GM21381 (cell line): ENCODE results near the gene FNDC3A.
"Not testable (repeated sequence)": the region's sequence is repeated elsewhere in the genome, so short reads cannot be mapped to it uniquely, and the experiment has no call there.

Experiments
- ATAC-seq: cut with Tn5 transposase; IDR thresholded peaks from one replicate; pipeline ENCODE4 v1.9.1; 2021; ENCODE audit warnings: mild to moderate bottlenecking, moderate library complexity; ENCODE audit not compliant: unreplicated experiment

Gene FNDC3A

GRCh38 chr13:49029570-49029969 is 53.9 kb downstream of the FNDC3A start:
- ATAC-seq = no peak

GRCh38 chr13:49030213-49030612 is 54.5 kb downstream of the FNDC3A start:
- no peak for ATAC-seq

DNA sequence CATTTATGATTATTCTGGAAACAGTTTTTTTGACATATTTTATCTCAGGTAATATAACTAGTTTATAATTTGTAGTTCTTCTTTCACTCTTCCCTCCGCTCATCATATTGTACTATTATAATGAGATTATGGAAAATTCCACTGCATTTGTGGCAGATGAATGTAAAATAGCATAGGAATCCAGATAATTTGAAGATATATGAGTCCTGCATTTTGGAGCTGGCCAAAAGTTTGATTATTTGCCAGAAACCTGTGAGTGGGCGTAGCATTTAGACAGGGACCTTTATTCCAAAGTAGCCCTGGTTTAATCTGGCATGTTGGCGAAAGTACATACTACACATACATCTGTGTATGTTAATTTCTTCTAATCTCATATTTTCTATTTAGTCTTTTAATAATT is 65.2 kb downstream of the FNDC3A start:
- ATAC-seq = no peak

GRCh38 chr13:49042476-49042875 is 66.8 kb downstream of the FNDC3A start:
- no peak for ATAC-seq

DNA sequence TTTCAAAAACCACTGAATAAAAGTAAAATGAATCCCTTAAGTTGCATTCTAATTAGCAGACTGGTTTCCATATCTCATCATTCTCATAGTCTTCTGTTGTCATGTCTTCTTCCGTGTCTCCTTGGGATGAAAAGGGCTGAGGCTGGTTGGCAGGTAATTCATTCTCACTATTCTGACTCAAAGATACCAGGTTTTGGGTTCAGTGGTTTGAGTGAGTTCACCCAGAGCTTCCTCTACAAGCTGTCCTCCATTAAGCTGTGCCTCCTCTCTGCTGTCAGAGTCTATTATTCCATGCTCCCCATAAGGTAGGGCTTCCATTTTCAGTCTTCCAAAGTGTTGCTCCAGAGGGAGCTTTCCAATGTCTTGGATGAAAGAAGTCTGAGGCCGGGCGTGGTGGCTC is 68.3 kb downstream of the FNDC3A start:
- no peak for ATAC-seq

DNA sequence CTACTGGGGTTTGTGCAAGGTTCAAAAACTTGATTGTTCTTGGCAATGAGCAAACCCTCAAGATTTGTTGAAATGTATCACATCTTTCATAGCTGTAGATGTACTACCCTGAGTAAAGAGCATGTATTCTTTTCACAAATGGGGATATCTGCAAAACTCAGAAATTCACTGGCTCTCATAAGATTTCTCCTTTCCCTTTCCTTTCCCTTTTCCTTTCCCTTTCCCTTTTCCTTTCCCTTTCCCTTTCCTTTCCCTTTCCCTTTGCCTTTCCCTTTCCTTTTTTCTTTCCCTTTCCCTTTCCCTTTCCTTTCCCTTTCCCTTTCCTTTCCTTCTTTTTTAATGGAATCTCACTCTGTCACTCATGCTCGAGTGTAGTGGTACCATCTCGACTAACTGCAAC is 69.1 kb downstream of the FNDC3A start:
- no peak for ATAC-seq

- no peak for ATAC-seq
These were observed 70.3 kb downstream of the FNDC3A start for GRCh38 chr13:49046002-49046401.

- ATAC-seq = no peak
These were observed 70.8 kb downstream of the FNDC3A start for GRCh38 chr13:49046519-49046918.

GRCh38 chr13:49052813-49053212 is 77.1 kb downstream of the FNDC3A start:
- no peak for ATAC-seq

GRCh38 chr13:49053215-49053614 is 77.5 kb downstream of the FNDC3A start:
- no peak for ATAC-seq

DNA sequence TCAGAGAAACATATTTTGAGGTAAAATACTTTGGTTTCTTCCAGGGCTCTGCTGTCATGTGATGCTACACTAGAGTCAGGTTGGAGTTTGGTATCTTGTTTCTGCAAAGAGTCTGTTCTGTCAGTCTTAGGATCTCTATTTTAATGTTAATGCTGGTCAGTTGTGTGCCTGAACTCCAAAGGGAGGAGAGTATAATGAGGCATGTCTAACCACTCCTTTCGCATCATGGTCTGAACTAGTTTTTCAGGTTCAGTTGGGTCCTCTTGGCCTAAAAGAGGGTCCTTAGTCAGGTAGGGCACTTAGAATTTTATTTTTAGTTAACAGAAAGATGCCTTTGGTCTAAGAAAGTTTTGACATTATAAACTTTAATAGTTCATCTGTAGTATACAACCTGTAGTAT is 78.2 kb downstream of the FNDC3A start:
- ATAC-seq = no peak

- ATAC-seq = no peak
These were observed 79.3 kb downstream of the FNDC3A start for GRCh38 chr13:49055021-49055420.

DNA sequence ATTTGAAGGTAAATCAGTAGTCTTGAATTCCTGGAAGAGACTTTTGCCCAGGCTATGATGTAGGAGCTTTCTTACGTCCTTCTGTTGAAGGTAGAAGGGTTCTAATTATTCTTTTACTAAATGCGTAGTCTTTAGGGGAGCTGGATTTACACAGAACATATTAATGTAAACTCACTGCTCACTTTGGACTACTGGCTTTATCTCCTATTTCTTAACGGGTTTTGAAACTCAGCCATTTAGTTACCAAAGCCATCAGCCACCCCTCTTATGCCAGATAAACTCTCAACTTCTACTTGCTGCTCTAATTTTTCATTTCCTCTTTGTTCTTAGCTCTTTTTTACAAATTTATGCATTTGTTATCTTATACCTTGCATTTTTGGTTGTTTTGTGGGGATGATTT is 81.5 kb downstream of the FNDC3A start:
- ATAC-seq = no peak

GRCh38 chr13:49058761-49059160 is 83.0 kb downstream of the FNDC3A start:
- ATAC-seq = no peak

- no peak for ATAC-seq
These were observed 85.1 kb downstream of the FNDC3A start for GRCh38 chr13:49060678-49061387.

DNA sequence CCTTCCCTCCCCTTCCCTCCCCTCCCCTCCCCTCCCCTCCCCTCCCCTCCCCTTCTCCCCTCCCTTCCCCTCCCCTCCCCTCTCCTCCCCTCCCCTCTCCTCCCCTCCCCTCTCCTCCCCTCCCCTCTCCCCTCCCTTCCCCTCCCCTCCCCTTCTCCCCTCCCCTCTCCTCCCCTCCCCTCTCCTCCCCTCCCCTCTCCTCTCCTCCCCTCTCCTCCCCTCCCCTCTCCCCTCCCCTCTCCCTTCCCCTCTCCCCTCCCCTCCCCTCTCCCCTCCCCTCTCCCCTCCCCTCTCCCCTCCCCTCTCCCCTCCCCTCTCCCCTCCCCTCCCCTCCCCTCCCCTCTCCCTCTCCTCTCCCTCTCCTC is 85.7 kb downstream of the FNDC3A start:
- not testable (repeated sequence) for ATAC-seq

DNA sequence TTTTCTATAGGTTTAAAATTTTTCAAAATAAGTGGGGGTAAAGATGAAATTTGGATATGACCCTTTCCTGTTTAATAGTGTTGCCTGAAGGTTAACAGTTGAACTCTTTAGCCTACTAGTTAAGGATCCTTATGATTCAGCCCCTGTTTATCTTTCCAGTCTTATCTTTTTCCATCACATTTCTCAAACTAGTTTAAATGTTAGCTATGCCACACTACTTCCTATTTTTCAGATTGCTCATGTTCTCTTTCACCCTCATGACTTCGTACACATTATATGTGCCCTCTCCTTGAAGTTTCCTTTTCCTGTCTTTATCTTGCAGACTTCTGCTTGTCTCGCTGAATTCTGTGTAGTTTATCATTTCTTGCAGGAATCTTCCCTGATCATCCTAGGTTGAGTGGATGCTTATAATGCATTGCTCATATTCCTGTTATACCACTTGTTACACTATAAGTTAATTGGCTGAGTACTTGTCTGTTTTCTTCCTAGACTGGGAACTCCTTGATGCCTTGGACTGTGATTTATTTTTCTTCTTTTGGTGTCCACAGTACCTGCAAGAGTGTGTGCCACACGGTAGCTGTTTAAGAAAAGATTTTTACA is 86.7 kb downstream of the FNDC3A start:
- ATAC-seq = no peak

- no peak for ATAC-seq
These were observed 87.3 kb downstream of the FNDC3A start for GRCh38 chr13:49063011-49063410.

DNA sequence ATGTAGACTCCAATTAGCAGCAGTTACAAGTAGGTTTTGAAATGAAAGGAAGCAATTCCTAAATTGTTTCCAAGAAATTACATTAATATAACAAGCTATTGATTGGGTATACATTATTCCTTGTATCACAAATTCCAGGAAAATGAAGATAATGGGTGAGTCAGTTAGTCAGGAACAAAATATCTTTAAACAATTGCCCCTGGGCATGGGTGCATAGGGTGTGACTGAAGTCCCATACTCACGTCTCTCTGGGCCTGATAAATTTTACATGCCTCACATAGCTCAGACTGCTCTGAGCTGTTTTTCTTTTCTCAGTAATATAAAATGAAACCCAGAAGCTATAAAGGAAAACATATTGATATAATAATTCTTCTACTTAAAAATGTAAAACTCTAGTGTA is 87.8 kb downstream of the FNDC3A start:
- ATAC-seq = no peak

DNA sequence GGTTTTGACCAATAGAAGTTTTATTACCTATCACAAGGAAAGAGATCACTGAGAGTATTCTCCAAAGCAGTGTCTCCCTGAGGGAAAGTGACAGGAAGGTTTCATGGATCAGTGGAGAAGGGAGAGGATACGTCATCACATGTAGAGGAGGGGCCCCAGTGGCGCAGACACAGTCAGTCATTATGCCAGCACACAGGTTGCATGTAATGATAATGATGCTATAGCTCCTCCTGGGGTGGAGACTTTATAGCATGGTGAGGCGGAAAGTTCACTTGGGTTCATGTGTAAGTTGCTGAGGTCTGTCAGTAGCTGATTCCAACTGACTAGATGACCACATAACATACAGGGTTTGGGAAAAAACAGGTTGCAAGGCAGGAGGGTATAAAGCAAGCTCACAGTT is 88.8 kb downstream of the FNDC3A start:
- ATAC-seq = no peak

- ATAC-seq = no peak
These were observed 91.1 kb downstream of the FNDC3A start for GRCh38 chr13:49066856-49067255.

- ATAC-seq = not testable (repeated sequence)
These were observed 92.8 kb downstream of the FNDC3A start for GRCh38 chr13:49068498-49068897.

DNA sequence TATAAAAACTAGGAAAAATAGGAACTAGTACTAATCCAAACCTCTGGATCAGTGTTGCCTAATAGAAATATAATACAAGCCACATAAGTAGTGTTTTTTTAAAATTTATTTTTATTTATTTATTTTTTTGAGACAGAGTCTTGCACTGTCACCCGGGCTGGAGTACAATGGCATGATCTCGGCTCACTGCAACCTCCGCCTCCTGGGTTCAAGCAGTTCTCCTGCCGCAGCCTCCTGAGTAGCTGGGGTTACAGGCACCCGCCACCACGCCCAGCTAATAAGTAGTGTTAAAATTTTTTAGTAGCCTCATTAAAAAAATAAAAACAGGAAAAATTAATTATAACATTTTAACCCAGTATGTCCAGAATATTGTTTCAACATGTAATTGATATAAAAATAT is 94.3 kb downstream of the FNDC3A start:
- not testable (repeated sequence) for ATAC-seq
